Measurements from ENCODE around the gene NPFFR2. TPM values are rescaled to one million over a fixed set of nuclear protein-coding genes. Genes with fewer than 3 reads are reported as not detected.

Gene NPFFR2
- total RNA-seq, 1 experiment from 2014 or later, result not detected

DNA sequence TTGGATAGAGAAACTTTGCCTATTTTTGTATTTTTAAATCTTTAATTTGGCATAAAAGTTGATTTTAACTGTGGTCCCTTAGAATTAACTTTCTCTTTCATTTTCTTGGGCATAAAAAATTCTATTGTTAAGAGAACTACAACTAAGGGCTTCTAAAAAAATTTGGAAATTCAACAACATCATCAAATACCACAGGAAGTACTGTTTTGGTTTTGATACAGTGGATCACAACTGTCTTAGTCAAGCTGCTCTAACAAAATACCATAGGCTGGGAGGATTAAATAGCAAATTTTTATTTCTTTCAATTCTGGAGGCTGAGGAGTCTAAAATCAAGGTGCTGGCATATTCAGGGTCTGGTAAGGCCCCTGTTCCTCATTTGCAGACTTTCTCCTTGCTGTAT lies 19.9 kb upstream of the NPFFR2 start:
- no peak overlapping the region for H3K9ac ChIP-seq (ENCODE audit: low read length)
- BruUV-seq (replicated peaks), result no TSS peak
- CTCF ChIA-PET, result no interaction called here
- no peaks in the 10 kb centered on the region for H3K4me1 ChIP-seq (ENCODE audit: control insufficient read depth in 1 of 2, insufficient read depth in 2 of 2, low read length in 2 of 2)
- DNase-seq (ENCODE audit: low read depth, low spot score) (no peak), ATAC-seq (no peak)
- TF ChIP-seq TCF7L2 (IDR thresholded peaks at IDR 0.05; ENCODE audit: borderline replicate concordance, extremely low read depth, insufficient read depth, insufficient read length) (no peak), SRF (IDR thresholded peaks at IDR 0.05; ENCODE audit: low read depth) (no peak), EZH2 (IDR thresholded peaks at IDR 0.05) (no peak), EZH2phosphoT487 (IDR thresholded peaks at IDR 0.05; ENCODE audit: borderline replicate concordance) (no peak), ZNF274 (IDR thresholded peaks at IDR 0.05; ENCODE audit: low read depth, low read length) (no peak), SP1 (IDR thresholded peaks at IDR 0.05; ENCODE audit: low read depth) (no peak)
- intact Hi-C loops (cut with micrococcal nuclease), result no loop called here
- POLR2A ChIA-PET, result no interaction called here
- no peaks in the 10 kb centered on the region for H3K79me2 ChIP-seq (ENCODE audit: insufficient read depth, low read length)
- peaks cover 3 to 4% of the 10 kb centered on the region in 2 experiments; a peak in 2 of 4 replicates for H3K9me3 ChIP-seq (ENCODE audit: control insufficient read depth in 1 of 2, insufficient read depth in 1 of 2, low read depth in 1 of 2, low read length in 2 of 2)
- no peaks in the 10 kb centered on the region for H3K27me3 ChIP-seq (ENCODE audit: insufficient read depth, low read length)
- no peak overlapping the region for H3K27ac ChIP-seq (ENCODE audit: low read depth, low read length)
- H3K4me3 ChIP-seq (replicated peaks in 1 of 2; ENCODE audit: low read depth in 1 of 2, low read length in 2 of 2), result no peak overlapping the region
- RAD21 ChIA-PET (ENCODE audit: low non-redundant PET in 1 of 2, low total read pairs in 2 of 2, uncharacterized antibody in 2 of 2, unreplicated experiment in 2 of 2), result no interaction called here
- H3K4me2 ChIP-seq (ENCODE audit: low read length), result no peak overlapping the region
- no peaks in the 10 kb centered on the region for H3K9me2 ChIP-seq (ENCODE audit: insufficient read depth)
- H2AFZ ChIP-seq (ENCODE audit: low read depth, low read length, poor library complexity, severe bottlenecking), result no peak overlapping the region
- H3K36me3 ChIP-seq (ENCODE audit: control insufficient read depth in 1 of 2, insufficient read depth in 2 of 2, low read length in 2 of 2), result no peaks in the 10 kb centered on the region
- no peaks in the 10 kb centered on the region for H4K20me1 ChIP-seq (ENCODE audit: insufficient read depth)

DNA sequence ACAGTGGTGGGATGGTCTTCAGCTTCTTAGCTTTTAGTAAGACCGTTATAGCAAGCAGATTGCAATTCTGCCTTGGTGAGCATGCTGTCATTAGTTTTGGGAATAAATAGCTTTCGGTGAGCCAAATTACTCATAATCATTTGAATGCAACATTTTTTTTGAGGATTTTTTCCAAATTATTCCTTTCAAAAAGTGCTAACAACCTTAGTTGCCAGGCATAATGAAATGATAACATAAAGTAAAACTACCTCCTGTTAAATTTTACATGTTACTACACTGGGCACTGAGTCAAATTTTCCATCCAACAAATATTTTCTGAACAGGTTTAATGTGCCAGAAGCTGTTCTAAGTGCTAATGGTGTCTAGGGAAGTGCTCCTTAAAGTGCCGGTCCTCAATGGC lies 15.8 kb upstream of the NPFFR2 start:
- BruUV-seq (replicated peaks), result no TSS peak
- no peaks in the 10 kb centered on the region for H3K4me1 ChIP-seq (ENCODE audit: control insufficient read depth in 1 of 2, insufficient read depth in 2 of 2, low read length in 2 of 2)
- no peaks in the 10 kb centered on the region for H4K20me1 ChIP-seq (ENCODE audit: insufficient read depth)
- no peak overlapping the region for H3K9ac ChIP-seq (ENCODE audit: low read length)
- ATAC-seq (no peak), DNase-seq (ENCODE audit: low read depth, low spot score) (no peak)
- no peak overlapping the region for H3K4me3 ChIP-seq (replicated peaks in 1 of 2; ENCODE audit: low read depth in 1 of 2, low read length in 2 of 2)
- peaks cover 0 to 3% of the 10 kb centered on the region in 2 experiments; a peak in 2 of 4 replicates for H3K9me3 ChIP-seq (ENCODE audit: control insufficient read depth in 1 of 2, insufficient read depth in 1 of 2, low read depth in 1 of 2, low read length in 2 of 2)
- ChIA-PET RAD21 (ENCODE audit: low non-redundant PET in 1 of 2, low total read pairs in 2 of 2, uncharacterized antibody in 2 of 2, unreplicated experiment in 2 of 2) (no interaction called here), POLR2A (no interaction called here), CTCF (no interaction called here)
- no peaks in the 10 kb centered on the region for H3K36me3 ChIP-seq (ENCODE audit: control insufficient read depth in 1 of 2, insufficient read depth in 2 of 2, low read length in 2 of 2)
- H2AFZ ChIP-seq (ENCODE audit: low read depth, low read length, poor library complexity, severe bottlenecking), result no peak overlapping the region
- no peaks in the 10 kb centered on the region for H3K9me2 ChIP-seq (ENCODE audit: insufficient read depth)
- no peaks in the 10 kb centered on the region for H3K27me3 ChIP-seq (ENCODE audit: insufficient read depth, low read length)
- H3K27ac ChIP-seq (ENCODE audit: low read depth, low read length), result no peak overlapping the region
- no peak overlapping the region for H3K4me2 ChIP-seq (ENCODE audit: low read length)
- no peaks in the 10 kb centered on the region for H3K79me2 ChIP-seq (ENCODE audit: insufficient read depth, low read length)
- intact Hi-C loops (cut with micrococcal nuclease), result no loop called here
- TF ChIP-seq JUND (IDR thresholded peaks at IDR 0.05), result no peak
- TF ChIP-seq, protein P1, sequence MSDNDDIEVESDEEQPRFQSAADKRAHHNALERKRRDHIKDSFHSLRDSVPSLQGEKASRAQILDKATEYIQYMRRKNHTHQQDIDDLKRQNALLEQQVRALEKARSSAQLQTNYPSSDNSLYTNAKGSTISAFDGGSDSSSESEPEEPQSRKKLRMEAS (IDR thresholded peaks at IDR 0.05), result no peak
- no peak for TF ChIP-seq YY1 (IDR thresholded peaks at IDR 0.05; ENCODE audit: extremely low read depth, insufficient replicate concordance, low read depth, low read length)
- TF ChIP-seq RAD21 (IDR thresholded peaks at IDR 0.05; ENCODE audit: low read depth), result no peak
- no peak for TF ChIP-seq EZH2 (IDR thresholded peaks at IDR 0.05)
- no peak for TF ChIP-seq EZH2phosphoT487 (IDR thresholded peaks at IDR 0.05; ENCODE audit: borderline replicate concordance)
- TF ChIP-seq ZNF274 (IDR thresholded peaks at IDR 0.05; ENCODE audit: low read depth, low read length), result no peak
- no peak for TF ChIP-seq CEBPB (IDR thresholded peaks at IDR 0.05; ENCODE audit: low read depth)
- no peak for TF ChIP-seq SRF (IDR thresholded peaks at IDR 0.05; ENCODE audit: low read depth)
- no peak for TF ChIP-seq TCF7L2 (IDR thresholded peaks at IDR 0.05; ENCODE audit: borderline replicate concordance, extremely low read depth, insufficient read depth, insufficient read length)
- TF ChIP-seq ELF1 (IDR thresholded peaks at IDR 0.05; ENCODE audit: borderline replicate concordance, low read depth), result no peak
- no peak for TF ChIP-seq CBX3 (IDR thresholded peaks at IDR 0.05; ENCODE audit: low read depth)
- TF ChIP-seq SP1 (IDR thresholded peaks at IDR 0.05; ENCODE audit: low read depth), result no peak
- TF ChIP-seq POLR2AphosphoS5 (IDR thresholded peaks at IDR 0.05; ENCODE audit: low read depth, low read length), result no peak
- no peak for TF ChIP-seq EGR1 (IDR thresholded peaks at IDR 0.05; ENCODE audit: low read depth)
- TF ChIP-seq, protein P2, sequence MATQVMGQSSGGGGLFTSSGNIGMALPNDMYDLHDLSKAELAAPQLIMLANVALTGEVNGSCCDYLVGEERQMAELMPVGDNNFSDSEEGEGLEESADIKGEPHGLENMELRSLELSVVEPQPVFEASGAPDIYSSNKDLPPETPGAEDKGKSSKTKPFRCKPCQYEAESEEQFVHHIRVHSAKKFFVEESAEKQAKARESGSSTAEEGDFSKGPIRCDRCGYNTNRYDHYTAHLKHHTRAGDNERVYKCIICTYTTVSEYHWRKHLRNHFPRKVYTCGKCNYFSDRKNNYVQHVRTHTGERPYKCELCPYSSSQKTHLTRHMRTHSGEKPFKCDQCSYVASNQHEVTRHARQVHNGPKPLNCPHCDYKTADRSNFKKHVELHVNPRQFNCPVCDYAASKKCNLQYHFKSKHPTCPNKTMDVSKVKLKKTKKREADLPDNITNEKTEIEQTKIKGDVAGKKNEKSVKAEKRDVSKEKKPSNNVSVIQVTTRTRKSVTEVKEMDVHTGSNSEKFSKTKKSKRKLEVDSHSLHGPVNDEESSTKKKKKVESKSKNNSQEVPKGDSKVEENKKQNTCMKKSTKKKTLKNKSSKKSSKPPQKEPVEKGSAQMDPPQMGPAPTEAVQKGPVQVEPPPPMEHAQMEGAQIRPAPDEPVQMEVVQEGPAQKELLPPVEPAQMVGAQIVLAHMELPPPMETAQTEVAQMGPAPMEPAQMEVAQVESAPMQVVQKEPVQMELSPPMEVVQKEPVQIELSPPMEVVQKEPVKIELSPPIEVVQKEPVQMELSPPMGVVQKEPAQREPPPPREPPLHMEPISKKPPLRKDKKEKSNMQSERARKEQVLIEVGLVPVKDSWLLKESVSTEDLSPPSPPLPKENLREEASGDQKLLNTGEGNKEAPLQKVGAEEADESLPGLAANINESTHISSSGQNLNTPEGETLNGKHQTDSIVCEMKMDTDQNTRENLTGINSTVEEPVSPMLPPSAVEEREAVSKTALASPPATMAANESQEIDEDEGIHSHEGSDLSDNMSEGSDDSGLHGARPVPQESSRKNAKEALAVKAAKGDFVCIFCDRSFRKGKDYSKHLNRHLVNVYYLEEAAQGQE (IDR thresholded peaks at IDR 0.05; ENCODE audit: low read depth), result no peak

All from HCT116 (cell line).